Measurements from ENCODE around the gene TTC27. TPM values are rescaled to one million over a fixed set of nuclear protein-coding genes. Genes with fewer than 3 reads are reported as not detected.

Gene TTC27
- total RNA-seq, 2 donors from 2014 or later: 16.4 to 20.3 TPM

DNA sequence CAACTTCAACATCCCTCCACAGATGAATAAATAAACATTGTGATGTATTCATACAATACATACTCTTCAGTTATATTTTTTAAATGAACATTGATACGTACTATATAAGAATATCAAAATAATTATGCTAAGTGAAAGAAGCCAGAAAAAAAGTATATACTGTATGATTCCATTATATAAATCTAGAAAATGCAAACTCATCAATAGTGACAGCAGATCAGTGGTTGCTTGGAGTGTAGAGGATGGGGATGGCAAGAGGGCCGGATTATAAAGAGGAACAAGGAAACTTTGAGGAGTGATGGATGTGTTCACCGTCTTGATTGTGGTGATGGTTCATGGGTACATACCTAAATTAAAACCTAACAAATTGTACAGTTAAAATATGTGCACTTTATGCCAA, 3.0 kb upstream of the TTC27 start:
- Histone ChIP-seq H3K27ac (ENCODE audit: low read depth, low read length) (no peak overlapping the region), H3K36me3 (ENCODE audit: control insufficient read depth, insufficient read depth, low read length) (peaks cover 19% of the 10 kb centered on the region), H3K9ac (ENCODE audit: extremely low read depth, low read length, poor library complexity, severe bottlenecking) (no peak overlapping the region), H3K9me3 (ENCODE audit: control insufficient read depth, low read length) (no peaks in the 10 kb centered on the region), H3K27me3 (ENCODE audit: control insufficient read depth, insufficient read depth, low read length, poor library complexity, severe bottlenecking) (no peaks in the 10 kb centered on the region), H3K4me1 (ENCODE audit: control insufficient read depth, insufficient read depth, low read length) (no peaks in the 10 kb centered on the region), H3K4me3 (ENCODE audit: low read length) (no peak overlapping the region)
- H3K4me3 Mint-ChIP-seq: no peak overlapping the region
- no peaks in the 10 kb centered on the region for H3K27me3 Mint-ChIP-seq (ENCODE audit: insufficient read depth)
- no peak overlapping the region for H3K27ac Mint-ChIP-seq
- H3K36me3 Mint-ChIP-seq (ENCODE audit: low read depth): peaks cover 29% of the 10 kb centered on the region
- 100% methylated on average over 1 of the region's 3 CpGs; no CpG with 5 or more reads in 1 of the 2 experiments for WGBS, 2 experiments (ENCODE audit: insufficient coverage in 1 of 2, insufficient read length in 1 of 2)
- TF ChIP-seq, protein P1, sequence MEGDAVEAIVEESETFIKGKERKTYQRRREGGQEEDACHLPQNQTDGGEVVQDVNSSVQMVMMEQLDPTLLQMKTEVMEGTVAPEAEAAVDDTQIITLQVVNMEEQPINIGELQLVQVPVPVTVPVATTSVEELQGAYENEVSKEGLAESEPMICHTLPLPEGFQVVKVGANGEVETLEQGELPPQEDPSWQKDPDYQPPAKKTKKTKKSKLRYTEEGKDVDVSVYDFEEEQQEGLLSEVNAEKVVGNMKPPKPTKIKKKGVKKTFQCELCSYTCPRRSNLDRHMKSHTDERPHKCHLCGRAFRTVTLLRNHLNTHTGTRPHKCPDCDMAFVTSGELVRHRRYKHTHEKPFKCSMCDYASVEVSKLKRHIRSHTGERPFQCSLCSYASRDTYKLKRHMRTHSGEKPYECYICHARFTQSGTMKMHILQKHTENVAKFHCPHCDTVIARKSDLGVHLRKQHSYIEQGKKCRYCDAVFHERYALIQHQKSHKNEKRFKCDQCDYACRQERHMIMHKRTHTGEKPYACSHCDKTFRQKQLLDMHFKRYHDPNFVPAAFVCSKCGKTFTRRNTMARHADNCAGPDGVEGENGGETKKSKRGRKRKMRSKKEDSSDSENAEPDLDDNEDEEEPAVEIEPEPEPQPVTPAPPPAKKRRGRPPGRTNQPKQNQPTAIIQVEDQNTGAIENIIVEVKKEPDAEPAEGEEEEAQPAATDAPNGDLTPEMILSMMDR (conservative IDR thresholded peaks at IDR 0.05): no peak
- H3K4me1 Mint-ChIP-seq: peaks cover 11% of the 10 kb centered on the region
- H3K9me3 Mint-ChIP-seq: no peaks in the 10 kb centered on the region
- DNase-seq: no peak

DNA sequence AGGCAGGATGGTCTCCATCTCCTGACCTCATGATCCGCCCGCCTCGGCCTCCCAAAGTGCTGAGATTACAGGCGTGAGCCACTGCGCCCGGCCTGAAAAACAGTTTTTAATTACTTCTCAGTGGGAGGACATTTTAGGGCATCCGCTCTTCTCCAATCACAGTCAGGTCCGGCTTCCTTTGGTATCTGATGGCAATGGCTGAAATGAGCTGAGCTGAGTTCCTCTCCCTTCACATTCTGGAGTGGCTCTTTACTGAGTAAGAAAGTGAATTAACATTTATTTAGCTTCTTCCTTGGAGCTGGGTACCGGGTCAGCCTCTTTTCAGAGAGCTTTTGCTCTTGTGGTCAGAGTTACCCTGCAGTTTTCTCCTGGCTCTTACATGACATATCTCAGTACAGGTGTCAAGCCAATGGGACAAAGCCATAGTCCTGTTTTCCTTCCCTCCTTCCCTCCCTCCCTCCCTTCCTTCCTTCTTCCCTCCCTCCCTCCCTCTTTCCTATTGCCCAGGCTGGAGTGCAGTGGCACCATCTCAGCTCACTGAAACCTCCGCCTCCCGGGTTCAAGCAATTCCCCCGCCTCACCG, 1.1 kb upstream of the TTC27 start:
- Histone ChIP-seq H3K9ac (ENCODE audit: extremely low read depth, low read length, poor library complexity, severe bottlenecking) (no peak overlapping the region), H3K9me3 (ENCODE audit: control insufficient read depth, low read length) (no peaks in the 10 kb centered on the region), H3K27ac (ENCODE audit: low read depth, low read length) (no peak overlapping the region), H3K4me1 (ENCODE audit: control insufficient read depth, insufficient read depth, low read length) (no peaks in the 10 kb centered on the region), H3K27me3 (ENCODE audit: control insufficient read depth, insufficient read depth, low read length, poor library complexity, severe bottlenecking) (no peaks in the 10 kb centered on the region), H3K36me3 (ENCODE audit: control insufficient read depth, insufficient read depth, low read length) (peaks cover 9% of the 10 kb centered on the region), H3K4me3 (ENCODE audit: low read length) (peak overlapping the region; percentile 93)
- H3K27me3 Mint-ChIP-seq (ENCODE audit: insufficient read depth): no peaks in the 10 kb centered on the region
- 79% methylated on average over 13 of the region's 13 CpGs for WGBS, 2 experiments (ENCODE audit: insufficient coverage in 1 of 2, insufficient read length in 1 of 2)
- H3K9me3 Mint-ChIP-seq: no peaks in the 10 kb centered on the region
- TF ChIP-seq, protein P1 (conservative IDR thresholded peaks at IDR 0.05): no peak
- peaks cover 6% of the 10 kb centered on the region for H3K4me1 Mint-ChIP-seq
- peaks cover 27% of the 10 kb centered on the region for H3K36me3 Mint-ChIP-seq (ENCODE audit: low read depth)
- peak overlapping the region; percentile 81 for H3K27ac Mint-ChIP-seq
- peak overlapping the region; percentile 84 for H3K4me3 Mint-ChIP-seq
- DNase-seq: peak; percentile 63

DNA sequence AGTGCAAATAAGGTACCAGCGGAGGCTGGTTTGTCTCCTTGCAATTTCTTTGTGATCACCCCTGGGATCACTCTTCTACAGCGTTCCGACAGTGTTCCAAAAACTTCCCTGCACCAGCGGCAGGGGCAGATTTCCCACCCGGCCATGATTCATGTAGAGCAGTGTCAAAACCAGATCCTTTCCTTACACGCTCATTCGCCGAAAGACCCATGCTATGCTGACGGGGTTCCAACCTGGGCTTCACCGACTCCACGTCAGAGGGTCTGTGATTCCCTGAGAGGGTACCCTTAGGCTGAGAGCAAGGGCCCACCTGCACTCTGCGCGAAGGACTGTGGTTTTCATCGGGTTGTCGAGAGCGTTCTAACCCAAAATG, 423 bp upstream of the TTC27 start:
- H3K27ac Mint-ChIP-seq: peak overlapping the region; percentile 81
- no peaks in the 10 kb centered on the region for H3K4me1 ChIP-seq (ENCODE audit: control insufficient read depth, insufficient read depth, low read length)
- H3K36me3 Mint-ChIP-seq (ENCODE audit: low read depth): peaks cover 20% of the 10 kb centered on the region
- TF ChIP-seq, protein P1 (conservative IDR thresholded peaks at IDR 0.05): peak; percentile 42
- no peak overlapping the region for H3K27ac ChIP-seq (ENCODE audit: low read depth, low read length)
- peak overlapping the region; percentile 71 for H3K9ac ChIP-seq (ENCODE audit: extremely low read depth, low read length, poor library complexity, severe bottlenecking)
- H3K4me3 ChIP-seq (ENCODE audit: low read length): peak overlapping the region; percentile 93
- peaks cover 4% of the 10 kb centered on the region for H3K36me3 ChIP-seq (ENCODE audit: control insufficient read depth, insufficient read depth, low read length)
- H3K27me3 ChIP-seq (ENCODE audit: control insufficient read depth, insufficient read depth, low read length, poor library complexity, severe bottlenecking): no peaks in the 10 kb centered on the region
- H3K27me3 Mint-ChIP-seq (ENCODE audit: insufficient read depth): no peaks in the 10 kb centered on the region
- no peaks in the 10 kb centered on the region for H3K9me3 Mint-ChIP-seq
- DNase-seq: no peak
- WGBS, 2 experiments (ENCODE audit: insufficient coverage in 1 of 2, insufficient read length in 1 of 2): 8% methylated on average over 12 to 16 of the region's 16 CpGs
- H3K4me1 Mint-ChIP-seq: peaks cover 6% of the 10 kb centered on the region
- H3K4me3 Mint-ChIP-seq: peak overlapping the region; percentile 84
- H3K9me3 ChIP-seq (ENCODE audit: control insufficient read depth, low read length): no peaks in the 10 kb centered on the region

Measured in endodermal cell (in vitro differentiated cells).